Inferior parietal cortex (tissue), 1 donor: Measurements from ENCODE around the gene CDS2.

ENCODE experiments used
- DNase-seq: peaks from one replicate; pipeline ENCODE4 v3.0.0-alpha.2; 2016; ENCODE audit errors: extremely low spot score

CDS2 gene

DNA sequence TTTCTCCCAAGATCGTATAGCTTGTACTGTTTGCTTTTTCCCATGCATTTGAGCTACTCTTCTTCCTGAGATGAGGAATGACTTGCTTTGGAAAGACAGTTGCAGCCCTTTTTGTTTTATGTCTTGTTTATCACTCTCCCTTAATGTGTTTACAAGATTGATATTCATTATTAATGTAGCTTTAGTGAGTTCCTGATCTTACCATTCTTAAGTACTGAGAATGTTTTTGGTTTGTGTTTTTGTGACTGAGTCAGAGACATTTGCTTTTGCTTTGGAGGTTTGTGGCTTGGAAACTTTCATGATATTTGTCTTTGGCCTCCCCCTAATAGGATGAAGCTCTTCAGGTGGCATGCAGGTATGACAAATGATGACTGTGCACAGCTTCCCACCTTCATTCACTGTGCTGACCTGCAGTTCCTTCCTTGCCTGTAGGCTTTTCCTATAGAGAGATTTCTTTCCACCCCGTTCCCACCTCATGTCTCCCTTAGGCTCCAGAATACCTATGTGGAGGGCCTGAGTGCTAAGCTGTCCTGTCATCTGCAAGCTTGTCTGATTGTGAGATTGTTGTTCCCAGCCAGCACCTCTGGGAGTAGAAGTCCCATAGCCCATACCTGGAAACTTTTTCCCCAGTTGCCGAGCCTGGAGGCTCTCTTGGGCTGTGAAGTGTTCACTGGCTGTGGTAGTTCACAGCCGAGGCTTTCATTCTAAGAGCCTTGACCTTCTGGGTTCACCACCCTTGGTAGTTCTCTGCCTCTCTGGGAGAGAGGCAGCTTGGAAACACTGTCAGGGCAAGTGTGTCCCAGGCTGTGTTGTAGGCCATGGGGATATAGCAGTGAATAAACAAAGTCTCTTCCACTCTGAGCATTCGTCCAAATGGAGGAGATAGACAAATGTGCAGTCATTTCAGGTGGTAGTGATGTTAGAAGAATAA is 27.1 kb downstream of the CDS2 start:
- no peak for DNase-seq

DNA sequence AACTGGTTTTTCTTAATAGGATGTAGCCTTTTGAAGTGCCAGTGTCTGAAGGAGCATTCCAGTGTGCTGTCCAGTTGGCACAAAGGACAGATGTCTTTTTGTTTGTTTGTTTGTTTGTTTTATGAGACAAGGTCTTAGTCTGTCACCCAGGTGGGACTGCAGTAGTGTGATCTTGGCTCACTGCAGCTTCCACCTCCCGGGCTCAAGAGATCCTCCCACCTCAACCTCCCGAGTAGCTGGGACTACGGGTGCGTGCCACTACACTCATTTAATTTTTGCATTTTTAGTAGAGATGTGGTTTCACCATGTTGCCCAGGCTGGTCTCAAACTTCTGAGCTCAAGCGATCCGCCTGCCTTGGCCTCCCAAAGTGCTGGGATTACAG is 27.7 kb downstream of the CDS2 start:
- DNase-seq, result no peak

- DNase-seq, result no peak
These were observed 28.6 kb downstream of the CDS2 start for GRCh38 chr20:5155404-5155803.

GRCh38 chr20:5156675-5157448 is 30.1 kb downstream of the CDS2 start:
- DNase-seq, result no peak

- no peak for DNase-seq
These were observed 33.1 kb downstream of the CDS2 start for GRCh38 chr20:5159928-5160327.

DNA sequence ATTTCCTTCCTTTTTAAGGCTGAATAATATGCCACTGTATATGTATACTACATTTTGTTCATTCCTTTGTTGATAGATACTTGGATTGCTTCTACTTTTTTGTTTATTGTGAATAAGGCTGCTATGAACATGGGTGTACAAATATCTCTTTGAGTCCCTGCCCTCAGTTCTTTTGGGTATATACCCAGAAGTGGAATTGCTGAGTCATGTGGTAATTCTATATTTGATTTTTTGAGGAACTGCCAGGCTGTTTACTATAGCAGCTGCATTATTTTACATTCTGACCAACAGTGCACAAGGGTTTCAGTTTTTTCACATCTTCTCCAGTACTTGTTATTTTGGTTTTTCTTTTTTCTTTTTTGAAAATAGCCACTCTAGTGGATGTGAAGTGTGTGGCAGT is 34.1 kb downstream of the CDS2 start:
- no peak for DNase-seq

DNA sequence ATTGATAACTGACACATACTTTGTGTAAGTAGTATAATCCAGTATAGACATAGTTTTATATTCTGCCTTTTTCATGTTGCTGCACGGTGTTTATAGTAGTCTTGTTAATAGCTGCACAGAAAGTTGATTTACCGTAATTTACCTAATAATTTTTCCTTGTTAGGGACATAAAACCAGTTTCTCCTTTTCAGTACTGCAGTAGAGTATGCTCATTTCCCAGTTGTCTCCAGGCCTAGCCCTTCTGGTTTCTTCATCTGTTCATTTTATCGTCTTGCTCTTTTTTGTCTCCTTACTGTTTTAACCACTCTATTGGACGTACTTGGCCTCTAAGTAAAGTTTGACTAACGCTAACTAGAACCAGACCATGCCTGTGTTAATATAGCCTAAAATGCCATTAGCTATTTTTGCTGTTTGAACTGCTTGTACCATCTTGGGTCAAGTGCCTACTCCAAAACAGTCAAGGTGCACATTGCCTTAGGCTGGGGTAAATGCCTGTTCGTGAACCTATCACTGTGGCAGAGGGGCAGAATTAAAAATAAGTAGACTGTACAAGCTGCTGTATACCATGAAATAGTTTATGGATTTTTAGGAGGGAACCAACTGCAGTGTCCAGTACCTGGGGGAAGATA is 34.8 kb downstream of the CDS2 start:
- no peak for DNase-seq

GRCh38 chr20:5164645-5165625 is 38.1 kb downstream of the CDS2 start:
- DNase-seq, result peak; percentile 55

- no peak for DNase-seq
These were observed 42.0 kb downstream of the CDS2 start for GRCh38 chr20:5168651-5169396.

- no peak for DNase-seq
These were observed 43.5 kb downstream of the CDS2 start for GRCh38 chr20:5170341-5170740.

- DNase-seq, result peak; percentile 53
These were observed 44.4 kb downstream of the CDS2 start for GRCh38 chr20:5171064-5171789.

DNA sequence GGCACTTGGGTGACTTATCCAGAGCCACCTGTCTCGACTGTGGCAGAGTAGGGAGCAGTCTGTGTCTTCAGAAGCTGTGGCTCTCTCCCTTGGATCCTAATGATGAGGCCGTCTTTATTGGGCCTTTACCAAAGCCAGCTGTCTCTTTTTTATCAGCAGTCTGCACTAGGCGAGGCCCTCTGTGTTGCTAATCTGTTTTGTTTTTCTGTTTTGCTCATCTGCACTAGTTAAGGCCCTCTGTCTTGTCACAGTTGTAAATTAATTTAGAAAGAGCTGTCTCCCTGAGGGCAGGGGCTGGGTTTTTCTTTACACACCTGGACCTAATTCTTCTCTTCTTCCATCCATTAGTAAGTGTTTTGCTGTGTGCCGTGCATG is 45.0 kb downstream of the CDS2 start:
- DNase-seq, result no peak

DNA sequence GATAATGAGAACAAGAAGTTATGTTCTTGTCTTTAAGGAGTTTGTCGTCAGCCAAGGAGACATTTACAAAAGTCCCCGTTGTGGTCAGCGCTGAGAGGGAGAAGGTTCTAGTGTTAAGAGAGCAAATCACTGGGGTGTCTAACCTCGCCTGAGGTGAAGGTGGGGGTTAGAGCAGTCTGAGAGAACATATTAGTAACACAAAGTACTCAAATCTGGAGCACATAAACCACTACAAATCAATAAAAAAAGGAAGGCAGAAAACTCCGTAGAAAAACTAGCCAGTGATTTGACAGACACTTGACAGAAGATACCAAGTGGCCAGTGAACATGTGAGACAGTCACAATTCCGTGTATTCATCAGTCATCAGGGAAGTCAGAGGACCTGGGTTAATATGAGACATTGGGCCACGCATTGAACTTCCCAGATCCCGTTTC is 45.4 kb downstream of the CDS2 start:
- DNase-seq, result no peak

GRCh38 chr20:5172903-5173463 is 46.2 kb downstream of the CDS2 start:
- DNase-seq, result no peak

- DNase-seq, result no peak
These were observed 46.9 kb downstream of the CDS2 start for GRCh38 chr20:5173751-5174150.

- no peak for DNase-seq
These were observed 50.3 kb downstream of the CDS2 start for GRCh38 chr20:5177071-5177470.

- DNase-seq, result no peak
These were observed 51.2 kb downstream of the CDS2 start for GRCh38 chr20:5178046-5178445.

- DNase-seq, result no peak
These were observed 53.6 kb downstream of the CDS2 start for GRCh38 chr20:5180421-5180820.

- no peak for DNase-seq
These were observed 54.1 kb downstream of the CDS2 start for GRCh38 chr20:5180933-5181332.

DNA sequence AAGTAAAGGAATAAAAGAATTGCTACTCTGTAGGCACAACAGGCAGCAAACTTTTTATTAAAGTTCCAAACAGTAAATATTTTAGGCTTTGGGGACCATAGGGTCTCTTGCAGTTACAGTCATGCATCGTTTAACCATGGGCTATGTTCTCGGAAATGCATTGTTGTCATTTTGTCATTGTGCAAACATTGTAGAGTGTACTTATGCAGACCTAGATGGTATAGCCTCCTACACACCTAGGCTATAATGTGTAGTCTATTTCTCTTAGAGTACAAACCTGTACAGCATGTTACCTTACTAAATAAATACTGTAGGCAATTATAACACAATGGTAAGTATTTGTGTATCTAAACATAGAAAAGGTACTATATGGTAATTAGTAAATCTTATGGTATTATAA is 54.7 kb downstream of the CDS2 start:
- DNase-seq, result no peak
